ENCODE data around the gene KBTBD4.
"Not testable (repeated sequence)": the region's sequence is repeated elsewhere in the genome, so short reads cannot be mapped to it uniquely, and the experiment has no call there.

The KBTBD4 gene

DNA sequence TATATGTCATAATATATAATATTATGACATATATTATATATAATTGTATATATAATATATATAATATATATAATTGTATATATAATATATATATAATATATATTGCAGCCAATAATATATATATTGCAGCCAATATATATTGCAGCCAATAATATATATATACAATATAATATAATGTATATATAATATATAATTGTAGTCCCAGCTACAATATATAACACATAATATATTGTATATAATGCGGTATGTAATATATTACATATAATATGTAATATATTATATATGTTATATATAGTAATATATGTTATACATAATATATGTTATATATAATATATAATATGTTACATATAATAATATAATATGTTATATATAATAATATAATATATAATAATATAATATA, 20.1 kb downstream of the KBTBD4 start:
- DNase-seq: no peak

DNA sequence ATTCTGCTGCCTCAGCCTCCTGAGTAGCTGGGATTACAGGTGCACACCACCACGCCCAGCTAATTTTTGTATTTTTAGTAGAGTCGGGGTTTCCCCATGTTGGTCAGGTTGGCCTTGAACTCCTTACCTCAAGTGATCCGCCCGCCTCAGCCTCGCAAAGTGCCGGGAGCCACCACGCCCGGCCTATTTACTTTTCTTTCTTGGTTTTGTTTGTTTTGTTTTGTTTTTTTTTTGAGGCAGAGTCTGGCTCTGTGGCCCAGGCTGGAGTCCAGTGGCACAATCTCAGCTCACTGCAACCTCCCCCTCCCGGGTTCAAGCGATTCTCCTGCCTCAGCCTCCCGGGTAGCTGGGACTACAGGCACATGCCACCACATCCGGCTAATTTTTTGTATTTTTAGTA, 21.8 kb downstream of the KBTBD4 start:
- not testable (repeated sequence) for DNase-seq

DNA sequence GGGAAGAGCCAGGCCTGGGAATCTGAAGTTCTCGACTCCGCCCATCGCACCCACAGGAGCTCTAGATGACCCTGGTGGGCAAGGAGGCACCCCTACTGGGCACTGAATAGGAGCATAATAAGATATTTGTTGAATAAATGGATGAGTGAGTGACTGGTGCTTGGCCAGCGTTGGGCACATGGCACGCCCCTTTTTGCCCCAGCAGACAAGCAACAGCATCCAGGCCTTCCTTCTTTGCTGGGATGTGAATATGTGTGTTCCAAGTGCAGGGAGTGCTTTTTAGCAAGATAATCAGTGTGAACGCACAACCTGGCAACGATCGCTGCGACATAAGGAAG, 25.4 kb downstream of the KBTBD4 start:
- no peak for DNase-seq

DNA sequence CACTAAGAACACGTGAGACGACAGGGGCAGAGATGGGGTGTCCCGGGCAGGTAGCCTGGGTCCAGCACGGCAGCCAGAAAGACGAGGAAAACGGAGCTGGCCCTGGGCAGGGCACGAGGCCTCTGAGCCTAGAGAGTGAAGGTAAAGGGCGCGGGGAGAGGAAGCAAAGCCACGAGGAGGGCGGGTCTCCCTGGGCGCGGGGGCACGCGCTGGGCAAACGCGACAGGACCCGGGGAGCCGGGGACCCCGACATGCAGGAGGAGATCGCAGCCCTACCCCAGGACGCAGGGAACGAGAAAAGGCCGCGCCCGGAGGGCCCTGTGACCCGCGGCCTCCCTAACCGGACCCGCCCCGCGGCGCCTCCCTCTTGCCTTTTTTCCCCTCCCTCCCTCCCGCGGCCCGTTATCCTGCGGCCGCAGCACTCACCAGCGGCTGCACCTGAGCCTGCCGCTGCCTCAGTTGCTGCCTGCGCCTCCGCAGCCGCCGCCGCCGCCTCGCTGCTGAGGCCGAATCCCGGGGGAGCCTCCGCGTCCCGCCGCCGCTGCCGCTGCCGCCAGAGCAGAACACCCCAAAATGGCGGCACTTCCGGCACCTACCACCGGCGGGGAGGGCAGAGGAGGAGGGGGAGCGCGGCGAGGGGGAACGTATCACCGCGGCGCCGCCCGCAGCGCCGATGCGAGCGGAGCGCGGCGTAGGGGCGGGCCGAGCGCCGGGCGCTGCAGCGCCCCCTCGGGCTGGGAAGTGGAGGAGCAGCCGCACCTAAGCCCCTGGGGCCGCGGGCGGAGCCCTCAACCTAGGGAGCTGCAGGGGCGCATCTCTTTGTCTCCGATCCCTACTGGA, 26.0 kb downstream of the KBTBD4 start, which contains the start of gene CELF1:
TSS of gene CELF1 (minus strand) at position 567 of the 840 bp plus-strand sequence. CDS start 53,609 bp downstream, outside the sequence.
- peak; percentile 92 for DNase-seq

DNA sequence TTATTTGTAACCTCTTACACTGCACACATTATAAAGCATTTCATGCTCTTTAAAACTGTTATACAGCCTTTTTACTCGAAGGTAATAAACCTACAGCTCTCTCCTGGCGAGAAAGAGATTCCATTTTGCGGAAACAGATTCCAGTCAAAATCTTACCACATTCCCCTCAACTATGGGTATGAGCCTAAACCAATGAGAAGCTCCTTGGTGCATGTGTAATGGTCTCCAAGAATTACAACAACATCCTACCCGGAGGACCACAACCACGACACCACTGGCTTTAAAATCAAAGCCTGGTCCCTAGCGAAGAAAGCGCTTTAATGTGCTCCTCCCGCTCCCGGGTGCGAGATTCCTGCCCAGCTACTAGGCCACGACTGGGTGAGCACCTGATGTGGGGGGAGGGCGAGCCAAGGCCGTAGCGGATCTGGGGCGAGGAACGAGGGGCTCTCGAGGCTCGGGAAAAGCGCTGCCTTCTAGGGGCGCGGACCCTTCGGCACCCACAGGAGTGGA, 26.7 kb downstream of the KBTBD4 start:
- peak; percentile 17 for DNase-seq

DNA sequence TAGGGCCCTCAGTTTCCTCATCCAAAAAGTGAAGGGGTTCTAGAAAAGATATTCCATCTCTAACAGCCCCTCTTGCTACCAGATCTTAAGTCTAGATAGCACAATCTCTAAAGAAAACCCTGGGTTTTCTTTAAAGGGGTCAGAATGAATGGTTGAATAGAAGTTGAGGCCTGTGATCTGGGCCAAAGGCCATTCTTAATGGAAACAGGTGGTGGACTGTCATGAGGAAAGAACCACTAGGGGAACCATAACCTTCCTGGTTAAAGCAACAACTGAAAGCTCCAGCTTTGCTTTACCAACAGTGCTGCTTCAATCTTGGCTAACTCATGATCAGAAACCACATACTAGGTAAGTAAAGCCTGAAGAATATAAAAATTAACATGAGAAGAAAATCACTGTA, 27.7 kb downstream of the KBTBD4 start:
- no peak for DNase-seq

DNA sequence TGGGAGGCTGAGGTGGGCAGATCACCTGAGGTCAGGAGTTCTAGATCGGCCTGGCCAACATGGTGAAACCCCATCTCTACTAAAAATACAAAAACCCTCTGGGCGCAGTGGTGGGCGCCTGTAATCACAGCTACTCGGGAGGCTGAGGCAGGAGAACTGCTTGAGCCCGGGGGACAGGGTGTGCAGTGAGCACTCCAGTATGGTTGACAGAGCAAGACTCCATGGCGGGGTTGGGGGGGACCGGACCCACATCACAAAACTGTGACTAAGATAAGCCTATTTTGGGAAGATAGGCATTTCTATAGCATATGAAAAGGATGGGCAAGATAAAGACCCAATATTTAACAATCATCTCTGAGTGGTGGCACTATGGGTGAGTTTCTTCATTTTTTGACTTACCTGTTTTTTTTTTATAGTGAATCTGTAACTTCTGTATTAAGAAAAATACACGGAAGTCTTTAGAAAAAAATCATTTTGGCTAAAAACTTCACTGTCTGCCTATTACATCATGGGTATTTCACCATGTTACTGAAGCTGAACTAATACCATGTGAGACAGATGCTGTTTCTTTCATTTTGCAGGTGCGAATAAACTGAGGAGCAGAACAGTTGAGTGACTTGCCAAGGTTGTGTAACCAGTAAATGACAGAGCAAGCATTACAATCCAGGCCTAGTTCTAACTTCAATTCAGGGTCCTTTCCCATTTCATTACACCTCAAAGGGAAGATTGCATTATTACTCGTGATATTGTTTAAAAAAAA, 28.3 kb downstream of the KBTBD4 start:
- no peak for DNase-seq

DNA sequence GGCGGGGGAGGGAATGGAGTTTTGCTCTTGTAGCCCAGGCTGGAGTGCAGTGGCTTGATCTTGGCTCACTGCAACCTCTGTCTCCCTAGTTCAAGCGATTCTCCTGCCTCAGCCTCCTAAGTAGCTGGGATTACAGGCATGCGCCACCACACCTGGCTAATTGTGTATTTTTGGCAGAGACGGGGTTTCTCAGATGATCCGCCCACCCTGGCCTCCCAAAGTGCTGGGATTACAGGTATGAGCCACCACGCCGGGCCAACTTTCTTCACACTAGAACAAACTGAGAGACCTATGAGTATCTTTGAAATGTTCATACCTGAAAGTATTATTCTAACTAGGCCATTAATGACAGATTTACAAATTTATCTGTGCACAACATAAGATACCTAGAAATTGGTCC, 32.5 kb downstream of the KBTBD4 start:
- DNase-seq: not testable (repeated sequence)

DNA sequence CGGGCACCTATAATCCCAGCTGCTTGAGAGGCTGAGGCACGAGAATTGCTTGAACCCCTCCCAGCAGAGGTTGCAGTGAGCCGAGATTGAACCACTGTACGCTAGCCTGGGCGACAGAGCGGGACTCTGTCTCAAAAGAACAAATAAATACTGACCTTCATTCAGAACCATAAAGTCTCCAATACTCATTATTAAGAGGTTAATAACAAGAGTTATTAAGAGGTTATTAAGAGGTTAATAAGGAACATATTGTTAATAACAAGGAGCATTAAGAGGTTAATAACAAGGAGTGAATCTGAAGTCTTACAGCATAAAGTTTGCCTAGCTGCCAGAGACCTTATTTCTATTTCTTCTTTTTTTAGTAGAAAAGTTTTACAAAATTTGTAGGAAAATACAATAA, 33.5 kb downstream of the KBTBD4 start:
- DNase-seq: no peak

DNA sequence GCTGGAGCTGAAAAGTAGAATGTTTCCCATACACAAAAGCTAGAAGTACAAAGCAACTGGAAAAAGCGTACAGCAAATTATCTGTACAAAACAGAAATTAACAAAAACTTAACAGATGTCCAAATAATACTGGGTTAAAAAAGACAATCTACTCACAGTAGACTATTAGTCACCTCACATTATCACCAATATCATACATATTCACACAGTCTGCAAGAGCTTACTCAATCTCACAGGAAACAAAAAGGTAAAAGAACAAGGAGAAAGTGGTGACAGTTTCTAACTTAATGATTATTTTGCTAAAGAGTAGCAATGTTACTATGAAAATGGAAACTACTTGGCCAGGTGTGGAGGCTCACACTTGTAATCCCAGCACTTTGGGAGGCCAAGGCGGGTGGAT, 37.7 kb downstream of the KBTBD4 start:
- DNase-seq: no peak

DNA sequence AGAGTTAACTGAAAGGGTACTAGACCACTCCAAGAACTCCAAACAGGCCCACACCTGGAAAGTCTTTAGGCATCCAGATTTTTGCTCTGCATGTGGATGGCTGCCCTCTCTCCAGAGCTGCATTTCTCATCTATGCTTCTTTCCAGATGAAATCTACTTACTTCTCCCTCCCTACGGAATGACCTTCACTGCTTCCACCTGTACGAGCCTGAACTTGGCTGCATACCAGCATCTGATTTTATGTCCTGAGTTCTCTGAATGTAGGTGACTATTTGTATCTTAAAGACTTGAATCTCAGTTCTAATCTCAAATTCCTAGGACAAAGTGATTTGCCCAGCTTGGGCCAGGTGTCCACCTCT, 39.1 kb downstream of the KBTBD4 start:
- DNase-seq: no peak

DNA sequence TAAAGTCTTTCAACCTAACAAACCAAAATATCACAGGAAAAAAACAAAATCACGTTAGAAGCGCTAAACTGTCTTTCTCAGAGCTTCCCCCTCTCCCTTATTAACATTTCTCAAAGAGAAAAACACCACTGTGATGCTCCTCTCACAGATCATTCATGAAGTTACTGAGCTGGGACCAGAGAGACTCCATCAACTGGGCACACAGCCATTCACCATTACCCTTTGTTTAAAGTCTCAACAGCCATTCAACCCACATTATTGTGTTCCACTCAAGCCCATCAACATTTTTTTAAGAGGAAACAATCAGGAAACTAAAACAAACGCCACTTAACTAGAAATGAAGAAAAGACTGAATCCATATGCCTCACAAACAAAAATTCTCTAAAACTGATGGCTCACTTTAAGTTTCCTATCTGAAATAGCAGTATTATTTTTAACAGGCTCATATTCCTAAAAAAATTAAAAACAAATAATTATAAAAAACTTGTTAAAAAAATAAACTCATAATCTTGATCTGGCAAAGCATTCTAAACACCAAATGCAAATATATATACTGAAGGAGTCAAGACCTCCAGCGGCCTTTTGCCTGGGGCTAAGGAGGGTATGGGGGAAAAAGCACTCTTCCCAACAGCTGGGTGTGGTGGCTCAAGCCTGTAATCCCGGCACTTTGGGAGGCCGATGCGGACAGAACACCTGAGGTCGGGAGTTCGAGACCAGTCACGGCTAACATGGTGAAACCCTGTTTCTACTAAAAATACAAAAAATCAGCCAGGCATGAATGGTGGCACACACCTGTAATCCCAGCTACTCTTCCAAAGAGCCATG, 39.8 kb downstream of the KBTBD4 start:
- no peak for DNase-seq

DNA sequence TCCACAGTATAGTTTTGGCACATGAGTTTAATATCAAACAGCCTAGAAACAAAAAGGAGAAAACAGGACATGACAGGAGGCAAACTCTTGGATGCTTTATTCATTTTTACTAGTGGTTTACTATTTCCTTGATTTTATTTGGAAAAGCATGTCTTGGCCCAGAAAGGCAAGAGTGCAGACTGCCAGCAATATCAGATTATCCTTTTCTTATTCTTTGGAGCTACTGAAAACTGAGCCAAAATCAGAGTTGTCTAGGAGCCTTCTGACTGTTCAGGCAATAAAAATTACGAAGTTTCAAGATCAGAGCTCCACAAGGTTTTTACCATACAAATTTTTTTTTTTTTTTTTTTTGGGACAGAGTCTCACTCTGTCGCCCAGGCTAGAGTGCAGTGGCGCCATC, 41.9 kb downstream of the KBTBD4 start:
- DNase-seq: no peak

DNA sequence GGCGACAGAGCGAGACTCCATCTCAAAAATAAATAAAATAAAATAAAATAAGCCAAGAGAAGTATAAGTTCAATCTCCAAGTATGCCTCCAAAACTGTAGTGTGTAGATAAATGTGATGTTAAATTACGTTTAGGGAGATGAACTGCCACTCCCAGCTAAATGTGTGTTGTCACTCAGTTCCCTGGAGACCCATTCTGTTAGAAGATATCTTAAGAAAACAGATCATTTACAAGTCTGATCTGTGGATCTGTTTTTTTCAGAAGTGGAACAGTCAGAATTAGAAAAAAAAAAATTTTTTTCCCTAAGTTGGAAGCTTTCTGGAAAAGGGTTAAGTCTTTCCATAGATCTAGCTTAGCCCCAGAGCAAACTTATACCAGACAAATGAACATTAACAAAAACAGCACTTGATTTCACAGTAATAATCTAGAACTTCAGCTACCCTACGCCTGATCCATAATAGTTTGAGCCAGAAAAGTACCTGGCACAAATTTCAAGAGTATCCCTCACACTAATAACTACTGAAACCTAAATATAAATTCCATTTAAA, 44.0 kb downstream of the KBTBD4 start:
- no peak for DNase-seq

DNA sequence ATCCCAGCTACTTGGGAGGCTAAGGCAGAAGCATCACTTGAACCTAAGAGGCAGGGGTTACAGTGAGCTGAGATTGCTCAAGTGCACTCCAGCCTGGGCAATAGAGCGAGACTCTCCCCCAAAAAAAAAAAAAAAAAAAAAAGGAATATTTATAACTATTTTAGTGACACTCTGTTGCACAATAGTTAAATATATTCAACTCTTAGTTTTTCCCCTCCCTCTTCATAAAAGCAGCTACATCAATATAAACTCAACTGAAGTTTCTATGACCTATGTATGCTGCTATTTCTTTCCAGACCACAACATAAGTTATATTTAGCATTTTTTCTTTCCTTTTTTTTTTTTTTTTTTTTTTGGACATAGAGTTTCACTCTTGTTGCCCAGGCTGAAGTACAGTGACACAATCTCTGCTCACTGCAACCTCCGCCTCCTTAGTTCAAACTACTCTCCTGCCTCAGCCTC, 45.0 kb downstream of the KBTBD4 start:
- no peak for DNase-seq

DNA sequence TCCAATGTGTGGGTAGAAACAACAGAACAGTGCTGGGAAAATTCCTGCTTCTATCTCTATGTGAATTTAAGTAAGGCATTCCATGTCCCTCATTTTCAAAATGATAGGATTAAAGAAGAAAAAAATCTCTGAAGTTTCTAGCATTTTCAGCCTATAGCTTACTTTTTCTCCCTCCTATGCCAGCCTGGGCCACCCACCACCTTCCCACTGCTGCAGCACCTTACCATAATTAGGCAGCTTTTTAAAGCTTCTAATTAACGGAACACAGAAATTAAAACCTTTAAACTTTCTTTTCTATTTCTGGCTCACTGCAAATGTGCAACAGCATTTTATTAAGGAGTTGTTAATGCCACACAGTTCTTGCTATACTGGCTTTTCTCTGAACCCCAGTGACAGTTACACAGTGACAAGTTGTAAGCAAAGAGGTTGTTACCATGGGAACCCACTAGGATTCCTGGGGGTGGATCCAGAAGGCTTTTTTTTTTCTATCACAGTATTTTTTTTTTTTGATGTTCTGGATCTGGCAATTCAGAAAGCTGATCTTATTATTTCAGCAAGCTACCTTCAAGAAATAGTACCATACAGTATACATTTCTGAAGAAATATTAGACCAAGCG, 46.1 kb downstream of the KBTBD4 start:
- no peak for DNase-seq

DNA sequence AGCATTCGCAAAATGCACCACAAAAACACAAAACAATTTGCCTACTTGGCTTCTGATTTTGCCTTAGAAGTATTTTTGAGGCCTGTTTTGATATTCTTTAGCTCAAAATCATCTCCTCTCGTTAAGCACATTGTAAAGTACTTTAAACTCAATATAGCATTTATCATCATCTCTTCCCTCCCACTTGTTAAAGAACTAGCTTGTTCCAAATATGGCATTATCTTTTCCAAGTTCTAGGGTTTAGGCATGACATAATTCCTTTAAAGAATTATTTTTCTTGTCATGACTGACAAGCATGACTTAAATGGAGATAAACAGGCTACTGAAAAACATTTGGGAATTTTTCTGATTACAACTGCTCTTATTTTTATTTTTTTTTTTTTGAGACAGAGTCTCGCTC, 47.1 kb downstream of the KBTBD4 start:
- no peak for DNase-seq

DNA sequence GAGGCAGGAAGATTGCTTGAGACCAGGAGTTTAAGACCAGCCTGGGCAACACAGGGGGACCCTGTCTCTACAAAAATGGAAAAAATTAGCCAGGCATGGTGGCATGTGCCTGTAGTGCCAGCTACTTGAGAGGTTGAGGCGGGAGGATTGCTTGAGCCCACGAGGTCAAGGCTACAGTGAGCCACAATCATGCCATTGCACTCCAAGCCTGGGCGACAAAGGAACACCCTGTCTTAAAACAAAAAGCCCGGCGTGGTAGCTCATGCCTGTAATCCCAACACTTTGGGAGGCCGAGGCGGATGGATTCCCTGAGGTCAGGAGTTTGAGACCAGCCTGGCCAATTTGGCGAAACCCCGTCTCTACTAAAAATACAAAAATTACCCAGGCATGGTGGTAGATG, 48.0 kb downstream of the KBTBD4 start:
- not testable (repeated sequence) for DNase-seq

DNA sequence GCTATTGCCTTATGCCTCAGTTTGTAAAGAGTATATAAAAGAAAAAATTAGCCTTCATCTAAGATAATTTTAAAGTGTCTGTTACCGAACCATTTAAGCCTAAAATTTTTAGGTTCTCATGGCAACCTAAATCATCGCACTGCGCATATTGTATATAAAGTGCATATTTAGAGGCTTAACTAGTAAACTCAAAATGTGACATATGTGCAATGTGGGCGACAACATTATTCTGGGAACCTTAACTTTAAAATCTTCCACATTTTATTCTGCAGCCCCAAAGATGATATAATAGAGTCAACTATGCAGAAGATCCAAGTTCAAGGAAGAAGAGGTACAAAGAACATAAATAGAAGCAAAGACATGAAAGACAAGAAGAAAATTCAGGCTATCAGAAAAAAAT, 48.8 kb downstream of the KBTBD4 start:
- DNase-seq: no peak

DNA sequence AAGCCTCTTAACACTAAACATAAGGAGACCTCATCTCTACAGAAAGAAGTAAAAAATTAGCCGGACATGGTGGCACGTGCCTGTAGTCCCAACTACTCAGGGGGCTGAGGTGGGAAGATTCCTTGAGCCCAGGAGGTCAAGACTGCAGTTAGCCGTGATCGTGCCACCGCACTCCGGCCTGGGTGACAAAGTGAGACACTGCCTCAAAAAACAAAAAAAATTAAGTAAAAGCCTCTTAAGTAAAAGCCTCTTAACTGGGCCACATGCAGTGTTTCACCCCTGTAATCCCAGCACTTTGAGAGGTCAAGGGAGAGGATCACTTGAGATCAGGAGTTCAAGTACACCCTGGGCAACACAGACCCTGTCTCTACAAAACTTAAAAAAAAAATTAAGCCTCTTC, 51.6 kb downstream of the KBTBD4 start:
- DNase-seq: no peak

DNA sequence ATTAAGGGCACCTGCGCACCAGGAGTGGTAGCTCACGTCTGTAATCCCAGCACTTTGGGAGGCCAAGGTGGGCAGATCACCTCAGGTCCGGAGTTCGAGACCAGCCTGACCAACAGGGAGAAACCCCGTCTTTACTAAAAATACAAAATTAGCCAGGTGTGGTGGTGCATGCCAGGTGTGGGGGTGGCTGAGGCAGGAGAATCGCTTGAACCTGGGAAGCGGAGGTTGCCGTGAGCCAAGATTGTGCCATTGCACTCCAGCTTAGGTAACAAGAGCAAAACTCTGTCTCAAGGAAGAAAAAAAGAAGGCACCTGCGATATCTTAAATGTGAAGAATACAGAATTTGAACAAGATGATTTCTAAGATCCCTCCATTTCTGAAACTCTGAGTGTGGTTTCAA, 52.7 kb downstream of the KBTBD4 start:
- DNase-seq: not testable (repeated sequence)

DNA sequence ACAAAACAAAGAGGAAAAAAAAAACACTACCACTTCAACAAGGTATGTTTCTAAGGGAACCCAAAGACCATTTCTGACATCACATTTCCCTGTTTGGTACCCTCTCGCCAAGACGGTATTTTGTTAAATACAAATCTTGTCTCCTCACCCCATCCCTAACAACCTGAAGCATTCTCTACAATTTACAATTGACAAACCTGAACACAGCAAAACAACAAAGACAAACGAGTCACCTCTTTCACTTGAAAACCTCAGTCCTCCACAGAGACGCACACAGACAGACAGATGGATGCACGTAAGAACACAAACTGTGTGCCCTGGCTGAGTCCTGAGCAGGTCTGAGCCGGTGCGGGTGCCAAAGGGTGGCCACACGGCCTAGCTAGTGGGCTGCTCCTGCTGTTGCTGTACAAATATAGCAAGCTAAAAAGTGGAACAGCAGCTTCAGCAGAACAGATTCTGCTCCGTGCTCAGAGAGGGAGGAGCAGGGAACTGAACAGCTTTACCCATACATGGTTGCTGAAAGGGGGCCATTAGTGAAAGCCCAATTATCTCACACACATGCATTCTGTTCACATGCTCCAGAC, 54.4 kb downstream of the KBTBD4 start:
- DNase-seq: no peak

Measured in CD4-positive, alpha-beta T cell treated with Interleukin-17A for 4 hours (primary cell).